Renal cortex interstitium (tissue), 15 donors: ENCODE results near the gene GMDS. TPM values are rescaled to one million over a fixed set of nuclear protein-coding genes. Genes with fewer than 3 reads are reported as not detected.

Experiments used
- DNase-seq, 11 donors: peaks; one replicate each; pipeline ENCODE4 v3.0.0-alpha.2; 2013; ENCODE audit warnings: low read depth in 9 of 11, low spot score in 4 of 11; ENCODE audit errors: extremely low read depth in 1 of 11
- long read RNA-seq, 16 experiments: transcript quantifications; one replicate each; lab custom pipeline, GENCODE V29; 2026
- polyA plus RNA-seq, 3 donors: library from polyadenylated mRNA; unstranded; fragments of 120-200 nt; gene quantifications; one replicate each; pipeline ENCODE4 v1.2.1, GENCODE V29; 2013; ENCODE audit not compliant: insufficient read length in 3 of 3

The GMDS gene
- polyA plus RNA-seq = 10 to 100 TPM; 62.2 to 72.8 (median 67.5) TPM
- long read RNA-seq, donor 1, transcript GMDS-202 (11 exons, 1,752 nt) = major isoform, 8 of 24 reads
- long read RNA-seq, donor 1, transcript GMDS-205 (3 exons, 567 nt) = minor isoform, 7 of 24 reads
- long read RNA-seq, donor 1, partial matches to known transcripts = 8 of 24 reads
- long read RNA-seq, donor 1, other reads (novel, unspliced or antisense) = 0 of 24 reads
- long read RNA-seq, donor 2, partial matches to known transcripts = 0 of 14 reads
- long read RNA-seq, donor 2, other reads (novel, unspliced or antisense) = 5 of 14 reads
- long read RNA-seq, donor 3, transcript GMDS-202 (11 exons, 1,752 nt) = minor isoform, 9 of 43 reads
- long read RNA-seq, donor 3, transcript GMDS-205 (3 exons, 567 nt) = major isoform, 20 of 43 reads
- long read RNA-seq, donor 3, partial matches to known transcripts = 12 of 43 reads
- long read RNA-seq, donor 3, other reads (novel, unspliced or antisense) = 0 of 43 reads
- long read RNA-seq, donor 4, transcript GMDS-205 (3 exons, 567 nt) = major isoform, 11 of 19 reads
- long read RNA-seq, donor 4, partial matches to known transcripts = 0 of 19 reads
- long read RNA-seq, donor 4, other reads (novel, unspliced or antisense) = 0 of 19 reads
- long read RNA-seq, donor 5 = 0 reads
- long read RNA-seq, donor 6, transcript GMDS-205 (3 exons, 567 nt) = minor isoform, 5 of 37 reads
- long read RNA-seq, donor 6, transcript GMDS-202 (11 exons, 1,752 nt) = major isoform, 6 of 37 reads
- long read RNA-seq, donor 6, partial matches to known transcripts = 19 of 37 reads
- long read RNA-seq, donor 6, other reads (novel, unspliced or antisense) = 5 of 37 reads
- long read RNA-seq, donor 7, transcript GMDS-205 (3 exons, 567 nt) = major isoform, 7 of 27 reads
- long read RNA-seq, donor 7, transcript GMDS-202 (11 exons, 1,752 nt) = minor isoform, 6 of 27 reads
- long read RNA-seq, donor 7, partial matches to known transcripts = 9 of 27 reads
- long read RNA-seq, donor 7, other reads (novel, unspliced or antisense) = 0 of 27 reads
- long read RNA-seq, donor 8 = 0 reads
- long read RNA-seq, donor 9, transcript GMDS-202 (11 exons, 1,752 nt) = minor isoform, 5 of 40 reads
- long read RNA-seq, donor 9, transcript GMDS-203 (3 exons, 900 nt) = minor isoform, 5 of 40 reads
- long read RNA-seq, donor 9, transcript GMDS-205 (3 exons, 567 nt) = major isoform, 19 of 40 reads
- long read RNA-seq, donor 9, partial matches to known transcripts = 8 of 40 reads
- long read RNA-seq, donor 9, other reads (novel, unspliced or antisense) = 0 of 40 reads
- long read RNA-seq, donor 10, transcript GMDS-205 (3 exons, 567 nt) = major isoform, 11 of 27 reads
- long read RNA-seq, donor 10, partial matches to known transcripts = 9 of 27 reads
- long read RNA-seq, donor 10, other reads (novel, unspliced or antisense) = 0 of 27 reads
- long read RNA-seq, donor 11, transcript GMDS-202 (11 exons, 1,752 nt) = minor isoform, 5 of 25 reads
- long read RNA-seq, donor 11, transcript GMDS-205 (3 exons, 567 nt) = major isoform, 8 of 25 reads
- long read RNA-seq, donor 11, partial matches to known transcripts = 6 of 25 reads
- long read RNA-seq, donor 11, other reads (novel, unspliced or antisense) = 5 of 25 reads
- long read RNA-seq, donor 12, partial matches to known transcripts = 0 of 7 reads
- long read RNA-seq, donor 12, other reads (novel, unspliced or antisense) = 0 of 7 reads
- long read RNA-seq, donor 13 = 0 reads
- long read RNA-seq, donor 14, transcript GMDS-202 (11 exons, 1,752 nt) = minor isoform, 12 of 48 reads
- long read RNA-seq, donor 14, transcript GMDS-205 (3 exons, 567 nt) = major isoform, 15 of 48 reads
- long read RNA-seq, donor 14, partial matches to known transcripts = 10 of 48 reads
- long read RNA-seq, donor 14, other reads (novel, unspliced or antisense) = 7 of 48 reads
- long read RNA-seq, donor 15, transcript GMDS-205 (3 exons, 567 nt) = major isoform, 5 of 6 reads
- long read RNA-seq, donor 15, partial matches to known transcripts = 0 of 6 reads
- long read RNA-seq, donor 15, other reads (novel, unspliced or antisense) = 0 of 6 reads
- long read RNA-seq, donor 16, transcript GMDS-202 (11 exons, 1,752 nt) = major isoform, 25 of 84 reads
- long read RNA-seq, donor 16, transcript GMDS-205 (3 exons, 567 nt) = minor isoform, 16 of 84 reads
- long read RNA-seq, donor 16, partial matches to known transcripts = 25 of 84 reads
- long read RNA-seq, donor 16, other reads (novel, unspliced or antisense) = 13 of 84 reads

DNA sequence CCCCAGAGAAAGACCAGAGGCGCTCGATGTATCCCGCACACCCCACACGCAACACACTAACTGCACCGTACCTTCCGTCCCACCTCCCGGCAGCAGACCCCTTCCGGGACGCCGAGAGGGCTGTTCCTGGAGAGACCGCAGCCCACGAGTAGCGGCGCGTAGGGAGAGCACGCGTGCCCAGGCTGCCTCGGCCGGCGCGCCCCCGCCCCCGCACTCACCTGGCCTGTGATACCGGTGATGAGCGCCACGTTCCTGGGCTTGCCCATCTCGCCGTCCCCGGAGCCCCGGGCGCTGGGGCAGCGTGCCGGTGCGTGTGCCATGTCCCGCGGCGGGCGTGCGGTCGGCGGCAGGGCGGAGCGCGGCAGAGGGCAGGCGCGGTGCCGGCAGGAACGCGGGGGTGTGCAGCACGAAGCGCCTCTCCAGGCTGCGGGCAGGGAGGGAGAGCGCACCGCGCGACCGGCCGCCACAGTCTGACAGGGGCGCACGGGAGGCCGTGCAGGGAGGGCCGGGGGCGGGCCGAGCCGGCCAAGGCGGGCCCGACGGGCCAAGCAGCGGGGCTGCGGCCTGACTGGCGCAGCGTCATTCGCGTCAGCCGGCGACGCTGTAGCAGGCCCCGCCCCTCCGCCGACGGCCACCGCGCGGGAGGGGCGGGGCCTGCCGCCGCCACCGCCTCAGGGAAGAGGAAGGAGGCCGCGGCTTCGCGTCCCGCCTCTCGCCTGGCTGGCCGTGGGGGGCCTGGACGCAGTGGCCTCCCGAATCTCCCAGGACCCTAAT lies at the start of gene GMDS:
Gene GMDS, minus strand, starts transcription at position 503 of the 774 bp plus-strand sequence.
- DNase-seq = peak; percentile 72 to 88 (median 85)

DNA sequence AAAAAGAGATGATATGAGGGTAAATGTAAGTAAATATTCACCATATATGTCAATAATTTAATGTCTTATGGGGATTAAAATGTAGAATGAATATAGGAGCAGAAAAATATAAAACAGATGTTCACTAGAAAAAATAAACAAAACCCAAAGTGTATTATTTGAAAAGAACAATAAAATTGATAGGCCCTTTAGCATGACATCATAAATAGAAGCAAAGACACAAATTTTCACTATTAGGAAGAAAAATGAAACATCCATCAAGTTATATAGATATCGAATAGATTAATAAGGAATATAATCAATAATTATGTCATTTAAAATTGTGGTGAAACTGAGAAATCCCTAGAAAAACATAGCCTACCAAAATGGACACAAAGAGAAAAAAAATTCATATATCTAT lies 40.1 kb upstream of the GMDS start:
- no peak for DNase-seq

DNA sequence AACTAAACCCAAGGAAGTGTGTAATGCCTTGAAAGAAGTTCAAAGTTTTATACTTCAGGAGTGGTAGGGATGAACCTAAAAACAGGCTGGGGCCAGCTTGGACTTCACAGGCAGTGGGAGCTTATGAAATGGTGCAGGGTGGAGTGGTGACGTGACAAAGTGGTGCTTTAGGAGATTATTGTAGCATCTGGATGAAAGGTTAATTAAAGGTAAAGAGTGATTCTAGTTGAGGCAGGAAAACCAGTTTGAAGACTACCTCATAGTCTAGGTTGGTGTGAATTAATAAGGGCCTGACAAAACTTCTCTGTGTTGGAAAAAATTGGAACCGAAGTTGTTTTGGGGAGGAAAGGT lies 30.5 kb upstream of the GMDS start:
- no peak for DNase-seq

DNA sequence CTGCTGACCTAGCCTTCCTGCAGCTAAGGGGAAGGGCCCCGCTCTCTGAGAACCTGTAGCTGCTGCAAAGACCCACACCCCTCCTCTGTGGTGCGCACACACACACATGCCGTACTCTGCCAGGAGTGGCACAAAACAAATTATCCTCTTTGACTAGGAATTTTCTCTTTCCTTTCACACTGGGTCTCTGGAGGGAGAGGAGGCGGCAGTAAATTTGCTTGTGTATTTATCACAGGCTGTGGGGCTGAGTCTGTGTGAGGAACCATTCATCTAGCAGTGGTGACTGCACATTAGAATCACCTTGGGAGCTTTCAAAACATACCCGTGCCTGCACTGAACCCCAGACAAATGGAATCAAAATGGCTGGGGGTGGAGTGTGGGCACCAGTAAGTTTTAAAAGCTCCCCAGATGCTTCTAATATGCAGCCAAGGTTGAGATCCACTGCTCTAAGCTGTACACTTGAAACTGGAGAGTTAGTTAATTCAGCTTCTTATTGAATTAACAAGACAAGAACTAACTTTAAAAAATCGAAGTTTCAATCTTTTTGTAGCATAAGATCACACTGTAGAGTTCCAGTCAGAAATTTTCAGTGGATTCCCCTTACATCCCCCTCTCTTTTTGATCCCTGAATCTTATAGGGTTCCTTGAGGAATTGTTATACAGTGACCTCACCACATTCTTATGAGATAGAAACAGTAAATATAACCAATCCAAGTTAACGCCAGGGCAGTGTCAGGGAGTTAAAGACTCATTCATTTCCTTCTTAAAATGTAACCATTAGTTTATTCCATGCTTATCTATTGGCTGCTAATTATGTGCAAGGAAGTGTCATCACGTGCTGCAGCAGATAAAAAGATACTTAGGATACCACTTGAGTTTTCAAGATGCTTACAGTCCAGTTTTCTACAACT lies 29.8 kb upstream of the GMDS start:
- DNase-seq = no peak

DNA sequence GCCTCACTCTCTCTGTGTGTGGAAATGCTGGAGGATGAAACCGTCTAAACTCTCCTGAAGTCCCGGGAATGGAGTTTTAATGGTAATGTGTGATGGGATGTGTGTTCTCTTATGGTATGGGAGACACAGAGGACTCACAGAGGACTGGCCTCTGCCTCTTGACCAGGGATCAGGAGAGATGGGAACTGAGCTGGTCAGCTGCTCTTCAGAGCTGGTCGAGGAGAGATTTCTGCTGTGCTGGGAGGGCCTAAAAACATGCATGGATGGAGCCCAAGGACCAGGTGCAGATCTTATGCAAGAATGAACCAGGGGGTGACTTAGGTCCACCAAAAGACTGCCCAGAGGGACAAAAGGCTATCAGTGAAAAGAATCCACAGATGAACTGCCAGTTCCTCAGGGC lies 27.3 kb upstream of the GMDS start:
- DNase-seq = no peak

DNA sequence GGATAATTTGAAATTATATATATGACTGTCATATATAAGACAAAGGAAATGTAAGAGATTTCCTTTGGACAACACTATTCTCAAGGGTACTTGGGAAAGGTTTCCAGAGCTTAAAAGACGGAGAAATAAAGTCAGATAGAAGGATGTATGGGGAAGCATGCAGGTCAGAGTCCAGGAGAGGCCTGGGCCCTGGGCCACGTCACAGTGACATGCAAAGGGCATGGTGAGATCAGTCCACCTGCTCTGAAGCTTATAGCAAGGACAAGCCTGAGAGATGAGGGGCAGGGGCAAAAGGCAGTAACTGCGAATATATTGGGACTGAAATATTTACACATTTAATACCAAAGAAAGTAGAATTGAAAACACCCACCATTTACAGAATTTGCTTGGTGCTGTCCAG lies 24.6 kb upstream of the GMDS start:
- DNase-seq = no peak

DNA sequence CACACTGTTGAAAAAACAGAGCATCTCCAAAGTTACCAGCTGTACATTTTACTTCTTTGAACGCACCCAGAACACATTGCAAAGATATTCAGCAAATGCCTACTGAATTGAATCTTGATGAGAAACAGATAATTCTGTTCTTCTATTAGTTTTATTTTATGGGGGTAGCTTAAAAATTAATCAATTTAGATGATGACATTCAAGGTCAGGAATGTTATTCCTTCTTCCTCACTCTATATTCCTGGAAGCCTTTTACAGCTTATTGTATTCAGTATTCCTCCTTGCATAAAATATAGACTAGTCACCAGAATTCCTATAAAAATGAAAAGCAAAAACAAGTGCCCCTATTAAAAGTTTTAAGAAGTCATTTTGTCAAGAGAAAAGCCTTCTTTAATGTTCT lies 21.4 kb upstream of the GMDS start:
- DNase-seq = no peak

DNA sequence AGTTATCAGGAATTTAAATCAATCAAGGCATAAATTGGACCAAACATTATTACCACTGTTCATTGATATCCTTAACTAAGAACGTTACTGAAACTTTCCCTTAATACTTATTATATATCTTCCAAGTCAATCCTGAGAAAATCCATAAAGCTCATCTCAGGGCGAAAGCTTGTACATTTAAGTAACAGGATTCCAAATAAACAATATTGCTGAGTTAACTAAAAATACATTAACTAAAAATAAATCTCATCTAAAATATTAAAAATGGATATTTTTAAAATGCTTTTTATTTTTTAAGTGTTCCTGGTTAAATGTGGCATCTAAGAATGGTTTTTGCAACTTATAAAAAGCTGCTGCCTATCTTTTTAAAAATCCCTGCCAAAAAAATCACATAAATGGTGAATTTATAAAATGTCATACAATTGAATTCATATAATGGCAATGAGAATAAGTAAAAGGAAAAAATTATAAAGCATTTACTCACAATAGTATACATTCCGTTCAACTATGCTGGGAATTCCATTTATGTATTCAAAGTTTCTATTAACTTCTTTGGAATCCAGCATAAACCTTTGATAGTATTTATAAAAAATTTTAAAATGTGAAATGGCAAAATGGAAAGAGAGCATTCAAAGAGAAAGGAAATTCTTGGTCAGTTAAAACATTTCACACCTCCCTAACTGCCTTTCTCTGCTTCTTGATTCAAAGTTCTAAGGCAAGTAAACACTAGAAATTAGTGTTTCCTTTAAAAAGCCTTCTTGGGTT lies 20.8 kb upstream of the GMDS start:
- no peak for DNase-seq

DNA sequence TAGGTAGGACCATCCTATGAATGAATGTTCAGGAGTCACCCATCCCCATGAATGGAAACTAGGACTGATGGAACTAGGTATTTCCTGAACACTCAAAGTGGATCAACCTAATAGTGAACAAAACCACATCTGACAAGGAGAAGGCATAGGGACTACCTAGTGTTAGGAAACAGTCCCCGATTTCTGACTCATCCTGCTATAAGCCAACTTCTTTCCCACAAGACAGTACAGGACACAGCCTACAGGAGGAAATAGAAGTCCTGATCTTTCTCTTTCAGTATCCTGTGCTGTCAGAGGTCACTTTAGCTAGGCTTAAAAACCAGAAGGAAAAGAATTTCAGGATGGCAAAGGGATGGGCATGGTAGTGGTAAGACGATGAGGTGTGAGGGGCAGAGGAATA lies 19.5 kb upstream of the GMDS start:
- DNase-seq = no peak

DNA sequence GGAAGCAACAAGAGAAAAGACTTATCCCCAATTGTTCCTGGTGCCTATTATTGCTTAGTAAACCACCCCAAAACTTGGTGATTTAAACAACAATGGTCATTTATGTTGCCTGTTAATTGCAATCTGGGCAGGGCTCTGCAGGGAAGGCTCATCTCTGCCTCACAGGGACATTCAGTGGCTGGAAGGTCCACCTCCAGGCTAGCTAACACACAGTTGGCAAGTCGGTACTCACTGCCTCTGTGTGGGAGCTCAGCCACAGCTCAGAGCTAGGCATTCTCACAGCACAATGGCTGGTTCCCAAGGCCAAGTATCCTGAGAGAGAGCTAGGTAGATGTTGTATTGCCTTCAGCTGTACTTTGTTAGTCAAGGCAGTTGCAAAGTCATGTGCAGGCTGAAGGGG lies 18.5 kb upstream of the GMDS start:
- no peak for DNase-seq

DNA sequence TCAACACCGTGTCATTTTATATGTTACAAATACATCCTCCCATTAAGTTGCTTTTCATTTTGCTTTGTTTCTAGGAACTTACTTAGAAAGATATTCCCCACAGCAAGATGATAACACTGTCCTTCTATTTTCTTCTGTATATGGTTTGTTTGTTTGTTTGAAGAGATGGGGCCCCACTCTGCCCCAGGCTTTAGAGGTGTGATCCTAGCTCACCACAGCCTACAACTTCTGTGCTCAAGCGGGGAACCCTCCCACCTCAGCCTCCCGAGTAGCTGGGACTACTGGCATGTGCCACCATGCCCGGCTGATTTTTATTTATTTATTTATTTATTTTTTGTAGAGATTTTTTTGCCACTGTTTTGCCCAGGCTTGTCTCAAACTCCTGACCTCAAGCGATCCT lies 14.2 kb upstream of the GMDS start:
- DNase-seq = no peak

DNA sequence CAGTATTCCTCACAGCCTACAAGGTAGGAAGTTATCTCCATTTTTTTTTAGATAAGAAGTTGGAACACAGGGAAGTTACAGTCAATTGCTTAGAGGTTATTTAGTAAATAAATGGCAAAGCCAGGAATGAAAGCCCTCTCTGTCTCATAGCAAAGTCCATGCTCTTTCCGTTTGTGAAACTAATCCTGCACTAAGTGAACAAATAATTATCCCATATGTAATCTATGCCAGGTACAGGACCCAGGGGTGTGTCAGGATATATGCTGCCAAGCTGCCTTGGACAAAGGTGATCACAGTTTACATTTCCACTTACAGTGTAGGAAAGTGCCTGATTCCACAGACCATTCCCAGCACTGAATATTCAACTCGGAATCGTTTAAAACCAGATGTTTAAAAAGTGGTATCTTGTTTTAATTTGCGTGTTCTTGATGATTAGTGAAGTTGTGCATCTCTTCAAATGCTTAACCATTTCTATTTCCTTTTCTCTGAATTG lies 13.6 kb upstream of the GMDS start:
- no peak for DNase-seq

DNA sequence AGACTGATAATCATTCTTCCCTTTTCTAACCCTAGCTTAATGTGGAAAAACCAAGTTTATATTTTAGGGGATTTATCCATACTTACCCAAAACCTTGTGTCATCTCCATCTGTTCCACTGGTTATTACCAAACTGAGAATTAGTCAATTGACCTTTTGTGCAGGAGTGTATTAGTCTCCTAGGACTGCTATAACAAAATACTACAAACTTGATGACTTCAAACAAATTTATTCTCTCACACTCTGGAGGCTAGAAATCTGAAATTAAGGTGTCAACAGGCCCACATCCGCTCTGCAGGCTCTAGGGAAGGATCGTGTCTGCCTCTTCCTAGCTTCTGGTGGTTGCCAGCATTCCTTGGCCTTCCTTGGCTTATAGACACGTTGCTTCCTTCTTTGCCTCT lies 12.7 kb upstream of the GMDS start:
- DNase-seq = no peak

DNA sequence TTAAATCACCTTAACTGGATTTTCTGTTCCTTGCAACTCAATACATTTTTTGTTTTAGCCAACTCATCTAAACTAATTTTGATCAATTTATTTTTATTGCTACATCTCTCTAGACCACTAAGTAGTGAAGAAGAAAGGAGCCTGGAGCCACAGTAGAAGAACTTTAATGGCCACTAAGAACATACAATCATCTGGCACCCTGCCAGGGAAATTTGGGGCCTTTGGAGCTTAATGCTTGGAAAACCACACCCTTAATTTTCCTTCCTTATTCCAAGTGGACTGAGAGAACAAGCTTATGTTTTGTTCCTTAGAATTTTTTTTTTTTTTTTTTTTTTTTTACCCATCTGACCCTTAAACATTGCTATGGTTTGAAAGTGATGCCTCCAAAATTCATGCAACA lies 12.0 kb upstream of the GMDS start:
- DNase-seq = no peak

DNA sequence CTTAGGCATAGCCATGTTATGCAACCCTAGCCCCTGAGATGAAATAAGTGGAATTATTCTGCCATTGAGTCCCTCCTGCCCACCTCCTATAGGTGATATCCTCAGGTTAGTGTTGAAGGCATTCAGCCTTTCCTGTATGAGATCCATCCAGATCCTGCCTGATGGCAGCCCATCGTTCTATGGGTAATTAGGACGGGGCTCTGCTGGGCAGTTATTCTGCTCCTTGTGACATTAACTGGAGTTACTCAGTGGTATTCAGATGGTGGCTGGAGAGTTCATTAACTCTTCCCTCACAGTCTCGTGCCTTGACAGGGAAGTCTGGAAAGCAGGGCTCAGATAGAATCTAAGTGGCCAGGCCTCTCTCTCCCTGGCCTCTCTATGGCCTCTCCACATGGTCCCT lies 9.3 kb upstream of the GMDS start:
- DNase-seq = no peak
